Neuronal stem cell (in vitro differentiated cells): Measurements from ENCODE around the gene ZBTB48. TPM values are rescaled to one million over a fixed set of nuclear protein-coding genes. Genes with fewer than 3 reads are reported as not detected.

Source experiments
- DNase-seq: peaks from one replicate; pipeline ENCODE4 v3.0.0-alpha.2; 2013; ENCODE audit warnings: low spot score
- H2AFZ ChIP-seq: one replicate; pipeline ENCODE4 v1.6.1; 2013; ENCODE audit warnings: mild to moderate bottlenecking, low read length, inconsistent platforms
- H2AK5ac ChIP-seq: 2 replicates; pipeline ENCODE4 v1.6.1; 2013; ENCODE audit warnings: low read depth, mild to moderate bottlenecking, inconsistent platforms, low read length, moderate library complexity, mixed read lengths
- H2BK120ac ChIP-seq: 2 replicates; pipeline ENCODE4 v1.6.1; 2013; ENCODE audit warnings: low read depth, mild to moderate bottlenecking, inconsistent platforms, low read length, moderate library complexity, mixed read lengths
- H2BK12ac ChIP-seq: one replicate; pipeline ENCODE4 v1.6.1; 2013; ENCODE audit warnings: low read length, inconsistent platforms
- H2BK15ac ChIP-seq: 2 replicates; pipeline ENCODE4 v1.6.1; 2013; ENCODE audit warnings: mild to moderate bottlenecking, low read length, inconsistent platforms, mixed read lengths
- H2BK5ac ChIP-seq: one replicate; pipeline ENCODE4 v1.6.1; 2013; ENCODE audit warnings: inconsistent platforms, mild to moderate bottlenecking, low read length, moderate library complexity
- H3K14ac ChIP-seq: one replicate; pipeline ENCODE4 v1.6.1; 2013; ENCODE audit warnings: low read length, inconsistent platforms
- H3K18ac ChIP-seq: 2 replicates; pipeline ENCODE4 v1.6.1; 2013; ENCODE audit warnings: low read length, inconsistent platforms
- H3K23ac ChIP-seq: 2 replicates; pipeline ENCODE4 v1.6.1; 2013; ENCODE audit warnings: low read depth, mild to moderate bottlenecking, mixed read lengths, low read length, inconsistent platforms; ENCODE audit not compliant: poor library complexity
- H3K27ac ChIP-seq: replicated peaks from 3 replicates; pipeline ENCODE4 v1.5.1; 2013; ENCODE audit warnings: low read length, inconsistent platforms
- H3K27me3 ChIP-seq, 3 experiments: 2 replicates each; pipeline ENCODE4 v1.6.1; 2013; ENCODE audit warnings: low read length in 3 of 3, mild to moderate bottlenecking in 2 of 3, inconsistent platforms in 1 of 3, low read depth in 1 of 3, mixed read lengths in 1 of 3, moderate library complexity in 1 of 3; ENCODE audit not compliant: control insufficient read depth in 3 of 3, insufficient read depth in 3 of 3
- H3K36me3 ChIP-seq, 2 donors: replicated peaks in 1 of 2; 2 replicates each; pipeline ENCODE4 v1.6.1; 2013; ENCODE audit warnings: low read length in 2 of 2; ENCODE audit not compliant: control insufficient read depth in 2 of 2, insufficient read depth in 2 of 2
- H3K4ac ChIP-seq: 2 replicates; pipeline ENCODE4 v1.6.1; 2013; ENCODE audit warnings: inconsistent platforms, mild to moderate bottlenecking, low read length, moderate library complexity
- H3K4me1 ChIP-seq, 2 donors: 1 replicate in 1 of 2; 2 replicates in 1 of 2; pipeline ENCODE4 v1.6.1; 2013; ENCODE audit warnings: low read length in 2 of 2, low read depth in 1 of 2; ENCODE audit not compliant: control insufficient read depth in 2 of 2, insufficient read depth in 1 of 2
- H3K4me2 ChIP-seq: one replicate; pipeline ENCODE4 v1.6.1; 2013; ENCODE audit warnings: mild to moderate bottlenecking, low read length, inconsistent platforms; ENCODE audit not compliant: insufficient read depth, poor library complexity, severe bottlenecking
- H3K4me3 ChIP-seq, 2 donors: 2 replicates each; pipeline ENCODE4 v1.5.1; 2013; ENCODE audit warnings: low read length in 2 of 2, mild to moderate bottlenecking in 2 of 2, inconsistent platforms in 1 of 2, moderate library complexity in 1 of 2
- H3K79me1 ChIP-seq: one replicate; pipeline ENCODE4 v1.6.1; 2013; ENCODE audit warnings: low read depth, mild to moderate bottlenecking, inconsistent platforms, low read length, moderate library complexity
- H3K9ac ChIP-seq: one replicate; pipeline ENCODE4 v1.6.1; 2013; ENCODE audit warnings: mild to moderate bottlenecking, low read depth, low read length, inconsistent platforms; ENCODE audit not compliant: poor library complexity
- H3K9me3 ChIP-seq, 2 donors: replicated peaks in 1 of 2; 2 replicates each; pipeline versions ENCODE3 to v1.6.1; 2013; ENCODE audit warnings: low read length in 2 of 2, mild to moderate bottlenecking in 2 of 2, inconsistent platforms in 1 of 2, low read depth in 1 of 2, mixed read lengths in 1 of 2, moderate library complexity in 1 of 2; ENCODE audit not compliant: control insufficient read depth in 2 of 2, insufficient read depth in 1 of 2
- H4K8ac ChIP-seq: one replicate; pipeline ENCODE4 v1.6.1; 2013; ENCODE audit warnings: low read depth, mild to moderate bottlenecking, inconsistent platforms, low read length, moderate library complexity
- H4K91ac ChIP-seq: one replicate; pipeline ENCODE4 v1.6.1; 2013; ENCODE audit warnings: low read length, low read depth, mild to moderate bottlenecking, inconsistent platforms; ENCODE audit not compliant: poor library complexity
- WGBS, 2 donors: extraction: QIAGEN DNeasy Blood & Tissue Kit; methylation state at CpG; one replicate each; pipeline ENCODE4 v1.1.7; 2013; ENCODE audit warnings: missing lambda C conversion rate in 2 of 2, mixed read lengths in 1 of 2; ENCODE audit not compliant: insufficient read length in 2 of 2, insufficient replicate concordance in 1 of 2; ENCODE audit errors: extremely low coverage in 2 of 2; 5-methylcytosine and 5-hydroxymethylcytosine counted together
- polyA plus RNA-seq, 2 experiments: library from polyadenylated mRNA; stranded (reverse); fragments of 200-250 nt; gene quantifications; one replicate each; pipeline ENCODE4 v1.2.3, GENCODE V29; 2013

The ZBTB48 gene
- polyA plus RNA-seq (2013, experiment 1 of 2), result 18.4 TPM
- polyA plus RNA-seq (2013, experiment 2 of 2), result 16.7 TPM

GRCh38 chr1:6579374-6580118 is at the start of gene ZBTB48:
ZBTB48 (plus strand) TSS chr1:6579994; CDS start chr1:6580610, 616 bp downstream.
- WGBS, 2 donors, result no CpG with 5 or more reads among the region's 58 CpGs
- peak; percentile 97 for DNase-seq
- H3K4me1 ChIP-seq, result peaks cover 14 to 27% of the 10 kb centered on the region in 2 donors
- H2BK120ac ChIP-seq, result peak within 1 kb of the TSS; percentile 52
- peak within 1 kb of the TSS; percentile 52 for H4K8ac ChIP-seq
- peaks cover 6 to 15% of the 10 kb centered on the region in 2 donors for H3K36me3 ChIP-seq
- H3K9ac ChIP-seq, result peak within 1 kb of the TSS; percentile 97
- H3K14ac ChIP-seq, result peak within 1 kb of the TSS; percentile 77
- peaks cover 15% of the 10 kb centered on the region for H3K79me1 ChIP-seq
- peak within 1 kb of the TSS; percentile 11 for H2BK15ac ChIP-seq
- peak within 1 kb of the TSS; percentile 7 for H4K91ac ChIP-seq
- no peaks in the 10 kb centered on the region for H3K27me3 ChIP-seq
- H2BK5ac ChIP-seq, result peak within 1 kb of the TSS; percentile 83
- H2BK12ac ChIP-seq, result peak within 1 kb of the TSS; percentile 14
- peak within 1 kb of the TSS; percentile 84 for H3K4me2 ChIP-seq
- H3K4me3 ChIP-seq, result peak within 1 kb of the TSS; percentile 69 to 83
- peak within 1 kb of the TSS; percentile 63 for H2AK5ac ChIP-seq
- H2AFZ ChIP-seq, result peak within 1 kb of the TSS; percentile 91
- no peaks in the 10 kb centered on the region for H3K9me3 ChIP-seq
- peak within 1 kb of the TSS; percentile 98 for H3K23ac ChIP-seq
- H3K27ac ChIP-seq, result peak within 1 kb of the TSS; percentile 65
- H3K18ac ChIP-seq, result peak within 1 kb of the TSS; percentile 98
- peak within 1 kb of the TSS; percentile 53 for H3K4ac ChIP-seq

GRCh38 chr1:6530504-6531160 is 49.2 kb upstream of the ZBTB48 start:
- Histone ChIP-seq H2BK120ac (no peak overlapping the region), H3K4ac (no peak overlapping the region), H3K9ac (peak overlapping the region; percentile 78), H2AFZ (no peak overlapping the region), H3K36me3 (peaks cover 43 to 83% of the 10 kb centered on the region in 2 donors), H2BK5ac (no peak overlapping the region), H4K91ac (no peak overlapping the region), H3K27me3 (no peaks in the 10 kb centered on the region), H3K4me3 (no peak overlapping the region), H3K9me3 (peaks cover 0 to 2% of the 10 kb centered on the region in 2 donors), H2BK15ac (no peak overlapping the region), H3K23ac (peak overlapping the region; percentile 37), H4K8ac (no peak overlapping the region), H3K79me1 (peaks cover 4% of the 10 kb centered on the region), H3K14ac (no peak overlapping the region), H3K4me1 (no peaks in the 10 kb centered on the region), H3K27ac (no peak overlapping the region), H2AK5ac (no peak overlapping the region), H3K4me2 (no peak overlapping the region), H3K18ac (no peak overlapping the region), H2BK12ac (no peak overlapping the region)
- no peak for DNase-seq
- WGBS, 2 donors, result no CpG with 5 or more reads among the region's 13 CpGs

- no peaks in the 10 kb centered on the region for H3K4me1 ChIP-seq
- no CpG with 5 or more reads among the region's 5 CpGs for WGBS, 2 donors
- peaks cover 36 to 79% of the 10 kb centered on the region in 2 donors for H3K36me3 ChIP-seq
These were observed 47.8 kb upstream of the ZBTB48 start for GRCh38 chr1:6531996-6532395.

GRCh38 chr1:6534248-6534822 is 45.5 kb upstream of the ZBTB48 start:
- Histone ChIP-seq H3K9me3 (peaks cover 0 to 2% of the 10 kb centered on the region in 2 donors), H3K4me2 (no peak overlapping the region), H2BK120ac (no peak overlapping the region), H3K23ac (no peak overlapping the region), H3K79me1 (peaks cover 2% of the 10 kb centered on the region), H3K4ac (no peak overlapping the region), H3K18ac (no peak overlapping the region), H2BK12ac (no peak overlapping the region), H3K27me3 (no peaks in the 10 kb centered on the region), H2AK5ac (no peak overlapping the region), H3K14ac (no peak overlapping the region), H4K8ac (no peak overlapping the region), H2BK15ac (no peak overlapping the region), H3K36me3 (peaks cover 26 to 78% of the 10 kb centered on the region in 2 donors), H3K27ac (no peak overlapping the region), H3K4me1 (no peaks in the 10 kb centered on the region), H2AFZ (no peak overlapping the region), H2BK5ac (no peak overlapping the region), H3K4me3 (no peak overlapping the region), H3K9ac (peak overlapping the region; percentile 32), H4K91ac (no peak overlapping the region)
- DNase-seq, result no peak
- no CpG with 5 or more reads among the region's 8 CpGs for WGBS, 2 donors

More at GRCh38 chr1:6531996-6532395, 47.8 kb upstream of the ZBTB48 start:
- H2BK12ac ChIP-seq, result no peak overlapping the region
- no peak overlapping the region for H2BK120ac ChIP-seq
- peaks cover 0 to 2% of the 10 kb centered on the region in 2 donors for H3K9me3 ChIP-seq
- no peak overlapping the region for H3K14ac ChIP-seq
- H3K4me2 ChIP-seq, result no peak overlapping the region
- H2AK5ac ChIP-seq, result no peak overlapping the region
- no peak overlapping the region for H2BK15ac ChIP-seq
- no peak overlapping the region for H3K9ac ChIP-seq
- H3K23ac ChIP-seq, result no peak overlapping the region
- peaks cover 4% of the 10 kb centered on the region for H3K79me1 ChIP-seq
- no peak overlapping the region for H2BK5ac ChIP-seq
- no peak for DNase-seq
- no peak overlapping the region for H4K8ac ChIP-seq
- H3K4me3 ChIP-seq, result no peak overlapping the region
- H3K4ac ChIP-seq, result no peak overlapping the region
- H2AFZ ChIP-seq, result no peak overlapping the region
- no peak overlapping the region for H3K18ac ChIP-seq
- H3K27ac ChIP-seq, result no peak overlapping the region
- no peaks in the 10 kb centered on the region for H3K27me3 ChIP-seq
- H4K91ac ChIP-seq, result no peak overlapping the region
